NCI-H2107 treated with DMSO at 0.1 percent for 48 hours (cell line): ENCODE results near the gene SASH1.
"Not testable (repeated sequence)": the region's sequence is repeated elsewhere in the genome, so short reads cannot be mapped to it uniquely, and the experiment has no call there.

ENCODE experiments used
- DNase-seq: peaks from one replicate; lab custom pipeline; 2025; ENCODE audit not compliant: unreplicated experiment; lab: John Stamatoyannopoulos, UW

Gene SASH1

GRCh38 chr6:148572676-148573335, 230.2 kb downstream of the SASH1 start:
- no peak for DNase-seq

GRCh38 chr6:148573922-148574321, 231.3 kb downstream of the SASH1 start:
- DNase-seq = no peak

GRCh38 chr6:148577687-148578488, 235.2 kb downstream of the SASH1 start:
- DNase-seq = peak; percentile 35

GRCh38 chr6:148578489-148578814, 235.8 kb downstream of the SASH1 start:
- no peak for DNase-seq

- no peak for DNase-seq
Observed at GRCh38 chr6:148578837-148579565, 236.4 kb downstream of the SASH1 start.

- no peak for DNase-seq
Observed at GRCh38 chr6:148580442-148580841, 237.8 kb downstream of the SASH1 start.

GRCh38 chr6:148583631-148584030, 241.0 kb downstream of the SASH1 start:
- DNase-seq = no peak

- DNase-seq = not testable (repeated sequence)
Observed at GRCh38 chr6:148585641-148586040, 243.0 kb downstream of the SASH1 start.

GRCh38 chr6:148590883-148591282, 248.2 kb downstream of the SASH1 start:
- no peak for DNase-seq

GRCh38 chr6:148591656-148592055, 249.0 kb downstream of the SASH1 start:
- no peak for DNase-seq

GRCh38 chr6:148593130-148593812, 250.6 kb downstream of the SASH1 start:
- no peak for DNase-seq

GRCh38 chr6:148593813-148594170, 251.2 kb downstream of the SASH1 start:
- DNase-seq = no peak

GRCh38 chr6:148595550-148595949, 252.9 kb downstream of the SASH1 start:
- no peak for DNase-seq

GRCh38 chr6:148596891-148597455, 254.3 kb downstream of the SASH1 start:
- DNase-seq = no peak

- DNase-seq = no peak
Observed at GRCh38 chr6:148598724-148599123, 256.1 kb downstream of the SASH1 start.

- DNase-seq = no peak
Observed at GRCh38 chr6:148599967-148600426, 257.4 kb downstream of the SASH1 start.
